Neural cell (in vitro differentiated cells): Measurements from ENCODE around the gene AHRR.

Experiments
- CTCF ChIP-seq: fragments of 450-650 bp; IDR thresholded peaks from 2 replicates; pipeline ENCODE4 v1.5.1; 2014; ENCODE audit warnings: antibody characterized with exemption, mild to moderate bottlenecking, moderate library complexity; ENCODE audit not compliant: poor library complexity, severe bottlenecking
- EP300 ChIP-seq: fragments of 450-650 bp; conservative IDR thresholded peaks from 2 replicates; pipeline ENCODE4 v1.6.1; 2014; ENCODE audit warnings: antibody characterized with exemption, mild to moderate bottlenecking, moderate library complexity; ENCODE audit not compliant: poor library complexity, severe bottlenecking

- TF ChIP-seq CTCF: no peak
- TF ChIP-seq EP300: no peak
Observed at GRCh38 chr5:411728-412127, 90.2 kb downstream of the AHRR start.
